Measurements from ENCODE around the gene RB1. TPM values are rescaled to one million over a fixed set of nuclear protein-coding genes. Genes with fewer than 3 reads are reported as not detected.

The RB1 gene
- total RNA-seq, result 10 to 100 TPM; 23.0 to 62.6 (median 42.4) TPM

DNA sequence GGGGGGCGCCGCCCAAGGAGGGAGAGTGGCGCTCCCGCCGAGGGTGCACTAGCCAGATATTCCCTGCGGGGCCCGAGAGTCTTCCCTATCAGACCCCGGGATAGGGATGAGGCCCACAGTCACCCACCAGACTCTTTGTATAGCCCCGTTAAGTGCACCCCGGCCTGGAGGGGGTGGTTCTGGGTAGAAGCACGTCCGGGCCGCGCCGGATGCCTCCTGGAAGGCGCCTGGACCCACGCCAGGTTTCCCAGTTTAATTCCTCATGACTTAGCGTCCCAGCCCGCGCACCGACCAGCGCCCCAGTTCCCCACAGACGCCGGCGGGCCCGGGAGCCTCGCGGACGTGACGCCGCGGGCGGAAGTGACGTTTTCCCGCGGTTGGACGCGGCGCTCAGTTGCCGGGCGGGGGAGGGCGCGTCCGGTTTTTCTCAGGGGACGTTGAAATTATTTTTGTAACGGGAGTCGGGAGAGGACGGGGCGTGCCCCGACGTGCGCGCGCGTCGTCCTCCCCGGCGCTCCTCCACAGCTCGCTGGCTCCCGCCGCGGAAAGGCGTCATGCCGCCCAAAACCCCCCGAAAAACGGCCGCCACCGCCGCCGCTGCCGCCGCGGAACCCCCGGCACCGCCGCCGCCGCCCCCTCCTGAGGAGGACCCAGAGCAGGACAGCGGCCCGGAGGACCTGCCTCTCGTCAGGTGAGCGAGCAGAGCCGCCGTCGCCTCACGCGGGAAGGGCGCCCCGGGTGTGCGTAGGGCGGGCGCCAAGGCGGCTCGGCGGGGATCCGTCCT lies at the start of gene RB1:
Gene RB1, plus strand, starts transcription at position 393 of the 784 bp plus-strand sequence. Its CDS starts 162 bp downstream, at position 555.
- 0% methylated on average over 2 to 3 of the region's 96 CpGs for WGBS, 2 donors
- Histone ChIP-seq H3K27ac (peak within 1 kb of the TSS; percentile 98 to 100 (median 100)), H3K4me1 (peaks cover 8 to 39% (median 15%) of the 10 kb centered on the region in 3 donors), H3K4me3 (peak within 1 kb of the TSS; percentile 67 to 98 (median 88)), H3K9me3 (no peaks in the 10 kb centered on the region), H3K27me3 (no peaks in the 10 kb centered on the region), H3K36me3 (peaks cover 0 to 13% (median 4%) of the 10 kb centered on the region in 3 donors)
- peak; percentile 47 for DNase-seq
- intact Hi-C loops (cut with DNase I), result no loop called here
- peak in 3 of 4 donors; percentile 93 to 98 (median 96) for TF ChIP-seq POLR2A (IDR thresholded peaks at IDR 0.05)
- TF ChIP-seq, protein P1, sequence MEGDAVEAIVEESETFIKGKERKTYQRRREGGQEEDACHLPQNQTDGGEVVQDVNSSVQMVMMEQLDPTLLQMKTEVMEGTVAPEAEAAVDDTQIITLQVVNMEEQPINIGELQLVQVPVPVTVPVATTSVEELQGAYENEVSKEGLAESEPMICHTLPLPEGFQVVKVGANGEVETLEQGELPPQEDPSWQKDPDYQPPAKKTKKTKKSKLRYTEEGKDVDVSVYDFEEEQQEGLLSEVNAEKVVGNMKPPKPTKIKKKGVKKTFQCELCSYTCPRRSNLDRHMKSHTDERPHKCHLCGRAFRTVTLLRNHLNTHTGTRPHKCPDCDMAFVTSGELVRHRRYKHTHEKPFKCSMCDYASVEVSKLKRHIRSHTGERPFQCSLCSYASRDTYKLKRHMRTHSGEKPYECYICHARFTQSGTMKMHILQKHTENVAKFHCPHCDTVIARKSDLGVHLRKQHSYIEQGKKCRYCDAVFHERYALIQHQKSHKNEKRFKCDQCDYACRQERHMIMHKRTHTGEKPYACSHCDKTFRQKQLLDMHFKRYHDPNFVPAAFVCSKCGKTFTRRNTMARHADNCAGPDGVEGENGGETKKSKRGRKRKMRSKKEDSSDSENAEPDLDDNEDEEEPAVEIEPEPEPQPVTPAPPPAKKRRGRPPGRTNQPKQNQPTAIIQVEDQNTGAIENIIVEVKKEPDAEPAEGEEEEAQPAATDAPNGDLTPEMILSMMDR (IDR thresholded peaks at IDR 0.05), result peak in 1 of 6 experiments; percentile 3

DNA sequence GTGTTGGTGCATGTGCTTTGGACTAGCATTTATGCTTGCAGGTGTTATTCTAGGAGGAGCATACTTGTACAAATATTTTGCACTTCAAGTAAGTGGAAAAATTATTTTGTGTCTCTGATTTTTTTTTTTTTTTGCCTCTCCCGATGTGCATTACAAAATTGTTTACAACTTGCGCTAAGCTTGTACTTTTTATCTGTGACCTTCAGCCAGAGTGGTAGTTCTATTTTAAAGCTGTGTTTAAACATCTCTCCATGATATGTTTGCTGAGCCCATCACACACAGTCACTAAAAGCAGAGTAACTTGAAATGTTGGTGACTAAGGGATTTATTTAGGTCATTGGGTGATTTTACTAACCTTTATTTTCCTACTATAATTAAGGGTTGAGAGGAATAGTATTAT lies 49.7 kb upstream of the RB1 start:
- peaks cover 2 to 83% (median 19%) of the 10 kb centered on the region in 3 donors for H3K36me3 ChIP-seq
- 61 to 62% methylated on average over 2 of the region's 2 CpGs for WGBS, 2 donors
- H3K4me1 ChIP-seq, result peaks cover 20 to 58% (median 28%) of the 10 kb centered on the region in 3 donors
- TF ChIP-seq, protein P1 (IDR thresholded peaks at IDR 0.05), result no peak
- no peak for TF ChIP-seq POLR2A (IDR thresholded peaks at IDR 0.05)
- no peaks in the 10 kb centered on the region for H3K27me3 ChIP-seq
- no peak for DNase-seq
- H3K9me3 ChIP-seq, result no peaks in the 10 kb centered on the region
- intact Hi-C loops (cut with DNase I), result no loop called here
- peak overlapping the region in 2 of 4 donors; percentile 26 to 38 for H3K27ac ChIP-seq
- H3K4me3 ChIP-seq, result no peak overlapping the region

DNA sequence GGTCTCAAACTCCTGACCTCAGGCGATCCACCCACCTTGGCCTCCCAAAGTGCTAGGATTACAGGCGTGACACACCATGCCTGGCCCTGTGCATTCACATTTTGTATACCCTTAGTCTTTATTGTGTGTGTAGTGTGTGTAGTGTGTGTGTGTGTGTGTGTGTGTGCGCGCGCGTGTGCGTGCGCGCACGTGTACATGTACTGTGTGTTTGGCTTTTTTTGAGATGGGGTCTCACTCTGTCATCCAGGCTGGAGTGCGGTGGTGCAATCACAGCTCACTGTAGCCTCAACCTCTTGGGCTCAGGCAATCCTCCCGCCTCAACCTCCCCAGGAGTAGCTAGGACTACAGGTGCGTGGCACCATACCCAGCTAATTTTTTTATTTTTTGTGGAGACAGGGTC lies 48.5 kb upstream of the RB1 start:
- no peaks in the 10 kb centered on the region for H3K9me3 ChIP-seq
- H3K36me3 ChIP-seq, result peaks cover 6 to 94% (median 23%) of the 10 kb centered on the region in 3 donors
- H3K4me1 ChIP-seq, result peaks cover 20 to 53% (median 24%) of the 10 kb centered on the region in 3 donors
- TF ChIP-seq, protein P1 (IDR thresholded peaks at IDR 0.05), result no peak
- intact Hi-C loops (cut with DNase I), result no loop called here
- DNase-seq, result no peak
- H3K4me3 ChIP-seq, result no peak overlapping the region
- no peak overlapping the region for H3K27ac ChIP-seq
- WGBS, 2 donors, result 95 to 99% methylated on average over 13 of the region's 13 CpGs
- no peaks in the 10 kb centered on the region for H3K27me3 ChIP-seq

DNA sequence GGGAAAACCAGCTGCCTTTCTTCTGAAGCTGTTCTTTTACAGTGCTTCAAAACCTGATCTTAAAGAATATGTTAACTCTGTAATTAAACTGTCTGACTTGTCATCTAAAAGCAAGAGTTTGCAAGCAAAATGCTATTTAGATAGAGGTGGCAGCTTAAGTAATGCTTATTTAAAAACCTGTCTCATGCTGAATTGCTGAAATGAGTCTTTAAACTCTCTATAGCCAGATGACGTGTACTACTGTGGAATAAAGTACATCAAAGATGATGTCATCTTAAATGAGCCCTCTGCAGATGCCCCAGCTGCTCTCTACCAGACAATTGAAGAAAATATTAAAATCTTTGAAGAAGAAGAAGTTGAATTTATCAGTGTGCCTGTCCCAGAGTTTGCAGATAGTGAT lies 47.6 kb upstream of the RB1 start:
- peaks cover 13 to 44% (median 23%) of the 10 kb centered on the region in 3 donors for H3K4me1 ChIP-seq
- H3K27ac ChIP-seq, result no peak overlapping the region
- no peaks in the 10 kb centered on the region for H3K27me3 ChIP-seq
- no peaks in the 10 kb centered on the region for H3K9me3 ChIP-seq
- no peak for TF ChIP-seq POLR2A (IDR thresholded peaks at IDR 0.05)
- TF ChIP-seq, protein P1 (IDR thresholded peaks at IDR 0.05), result no peak
- no peak for DNase-seq
- WGBS, 2 donors, result 53 to 62% methylated on average over 1 of the region's 1 CpG
- no peak overlapping the region for H3K4me3 ChIP-seq
- intact Hi-C loops (cut with DNase I), result no loop called here
- peaks cover 6 to 94% (median 27%) of the 10 kb centered on the region in 3 donors for H3K36me3 ChIP-seq

DNA sequence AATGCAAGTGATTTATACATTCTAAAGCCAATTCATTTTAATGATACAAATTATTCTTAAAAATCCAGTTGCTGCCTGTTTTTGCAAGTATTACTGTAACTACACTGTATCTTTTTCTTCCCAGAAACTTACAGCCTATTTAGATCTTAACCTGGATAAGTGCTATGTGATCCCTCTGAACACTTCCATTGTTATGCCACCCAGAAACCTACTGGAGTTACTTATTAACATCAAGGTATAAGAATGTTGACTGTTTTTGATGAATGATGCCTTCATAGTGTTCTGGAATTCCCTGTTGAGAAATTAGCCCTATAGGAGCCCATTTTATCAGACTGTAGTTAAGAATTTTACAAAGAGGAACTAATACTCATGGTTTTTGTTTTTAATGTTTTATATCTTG lies 45.5 kb upstream of the RB1 start:
- Histone ChIP-seq H3K9me3 (no peaks in the 10 kb centered on the region), H3K27me3 (no peaks in the 10 kb centered on the region), H3K4me1 (peaks cover 3 to 24% (median 6%) of the 10 kb centered on the region in 3 donors), H3K36me3 (peaks cover 6 to 100% (median 30%) of the 10 kb centered on the region in 3 donors), H3K4me3 (no peak overlapping the region), H3K27ac (no peak overlapping the region)
- intact Hi-C loops (cut with DNase I), result no loop called here
- no peak for TF ChIP-seq POLR2A (IDR thresholded peaks at IDR 0.05)
- TF ChIP-seq, protein P1 (IDR thresholded peaks at IDR 0.05), result no peak
- DNase-seq, result no peak

All from esophagus squamous epithelium (tissue), 5 donors.